T-helper 1 cell treated with Interleukin-12 subunit alpha and Interleukin-12 subunit beta and Interleukin-4 antibody, amounts not matched to agents 30 μg/mL and 1 μg/mL, for 36 hours (primary cell): ENCODE data around the gene MDM4.
"Not testable (repeated sequence)": the region's sequence is repeated elsewhere in the genome, so short reads cannot be mapped to it uniquely, and the experiment has no call there.

Experiments
- H3K27ac Mint-ChIP-seq: one replicate; pipeline ENCODE4 v1.8.0; 2021; ENCODE audit warnings: mild to moderate bottlenecking, mixed read lengths
- H3K27me3 Mint-ChIP-seq: one replicate; pipeline ENCODE4 v1.8.0; 2021; ENCODE audit warnings: low read depth, mixed read lengths
- H3K36me3 Mint-ChIP-seq: one replicate; pipeline ENCODE4 v1.8.0; 2021; ENCODE audit warnings: low read depth, mixed read lengths
- H3K4me1 Mint-ChIP-seq: one replicate; pipeline ENCODE4 v1.8.0; 2021; ENCODE audit warnings: low read depth, mixed read lengths
- H3K4me3 Mint-ChIP-seq: one replicate; pipeline ENCODE4 v1.8.0; 2021; ENCODE audit warnings: mild to moderate bottlenecking, moderate library complexity, mixed read lengths
- H3K9me3 Mint-ChIP-seq: one replicate; pipeline ENCODE4 v1.8.0; 2021; ENCODE audit warnings: mixed read lengths

The MDM4 gene

GRCh38 chr1:204520834-204521709, 4.9 kb downstream of the MDM4 start:
- peak overlapping the region; percentile 86 for H3K27ac Mint-ChIP-seq
- peaks cover 13% of the 10 kb centered on the region for H3K9me3 Mint-ChIP-seq
- peaks cover 52% of the 10 kb centered on the region for H3K36me3 Mint-ChIP-seq
- peak overlapping the region; percentile 55 for H3K4me3 Mint-ChIP-seq
- H3K4me1 Mint-ChIP-seq = peaks cover 51% of the 10 kb centered on the region
- H3K27me3 Mint-ChIP-seq = no peaks in the 10 kb centered on the region

DNA sequence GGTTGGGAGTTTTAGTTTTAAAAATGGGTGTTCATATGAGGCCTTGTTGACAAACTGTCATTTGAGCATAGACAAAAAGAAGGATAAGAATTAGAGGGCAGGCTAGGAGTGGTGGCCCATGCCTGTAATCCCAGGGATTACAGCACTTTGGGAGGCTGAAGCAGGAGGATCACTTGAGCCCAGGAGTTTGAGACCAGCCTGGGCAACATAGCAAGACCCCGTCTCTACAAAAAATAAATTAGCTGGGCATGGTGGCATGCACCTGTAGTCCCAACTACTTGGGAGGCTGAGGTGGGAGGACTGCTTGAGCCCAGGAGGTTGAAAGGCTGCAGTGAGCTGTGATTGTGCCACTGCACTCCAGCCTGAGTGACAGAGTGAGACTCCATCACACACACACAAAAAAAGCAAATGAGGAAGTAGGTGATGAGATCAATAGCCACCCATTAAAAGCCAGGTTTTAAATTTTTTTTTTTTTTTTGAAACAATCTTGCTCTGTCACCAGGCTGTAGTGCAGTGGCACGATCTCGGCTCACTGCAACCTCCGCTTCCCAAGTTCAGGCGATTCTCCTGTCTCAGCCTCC, 5.8 kb downstream of the MDM4 start:
- Mint-ChIP-seq H3K9me3 (peaks cover 13% of the 10 kb centered on the region), H3K36me3 (peaks cover 55% of the 10 kb centered on the region), H3K4me1 (peaks cover 51% of the 10 kb centered on the region)
- not testable (repeated sequence) for H3K27me3 Mint-ChIP-seq, H3K27ac Mint-ChIP-seq, H3K4me3 Mint-ChIP-seq

- Mint-ChIP-seq H3K9me3 (peaks cover 13% of the 10 kb centered on the region), H3K36me3 (peaks cover 54% of the 10 kb centered on the region), H3K4me1 (peaks cover 42% of the 10 kb centered on the region), H3K27me3 (no peaks in the 10 kb centered on the region), H3K4me3 (no peak overlapping the region), H3K27ac (peak overlapping the region; percentile 29)
Observed at GRCh38 chr1:204523605-204524215, 7.5 kb downstream of the MDM4 start.

GRCh38 chr1:204524986-204525385, 8.8 kb downstream of the MDM4 start:
- H3K4me3 Mint-ChIP-seq = peak overlapping the region; percentile 7
- peaks cover 30% of the 10 kb centered on the region for H3K4me1 Mint-ChIP-seq
- peaks cover 13% of the 10 kb centered on the region for H3K9me3 Mint-ChIP-seq
- H3K27me3 Mint-ChIP-seq = no peaks in the 10 kb centered on the region
- H3K27ac Mint-ChIP-seq = peak overlapping the region; percentile 15
- peaks cover 47% of the 10 kb centered on the region for H3K36me3 Mint-ChIP-seq

- H3K4me3 Mint-ChIP-seq = no peak overlapping the region
- peaks cover 13% of the 10 kb centered on the region for H3K9me3 Mint-ChIP-seq
- peaks cover 22% of the 10 kb centered on the region for H3K4me1 Mint-ChIP-seq
- no peak overlapping the region for H3K27ac Mint-ChIP-seq
- no peaks in the 10 kb centered on the region for H3K27me3 Mint-ChIP-seq
- peaks cover 54% of the 10 kb centered on the region for H3K36me3 Mint-ChIP-seq
Observed at GRCh38 chr1:204528241-204528640, 12.0 kb downstream of the MDM4 start.

DNA sequence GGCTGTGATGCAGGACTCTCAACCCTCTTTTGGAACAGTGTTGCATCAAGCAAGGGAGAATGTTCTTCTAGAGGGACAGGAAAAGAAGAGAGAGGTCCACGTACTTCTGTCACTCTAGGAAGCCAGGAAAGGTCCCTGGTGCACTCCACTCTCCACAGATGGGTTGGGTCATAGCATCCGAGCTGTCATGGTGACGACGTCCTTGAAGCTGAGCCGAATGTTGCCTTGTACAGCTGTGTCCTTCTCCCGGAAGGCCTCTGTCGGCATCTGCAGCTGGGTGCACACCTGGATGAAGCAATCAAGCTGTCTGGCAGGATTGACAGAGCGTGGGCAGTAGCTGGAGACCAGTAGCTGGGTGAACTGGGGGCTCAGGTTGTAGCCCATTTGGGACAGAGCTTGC, 12.5 kb downstream of the MDM4 start:
- Mint-ChIP-seq H3K4me1 (peaks cover 20% of the 10 kb centered on the region), H3K9me3 (peaks cover 10% of the 10 kb centered on the region), H3K27me3 (no peaks in the 10 kb centered on the region), H3K4me3 (no peak overlapping the region), H3K27ac (no peak overlapping the region), H3K36me3 (peaks cover 52% of the 10 kb centered on the region)

GRCh38 chr1:204529371-204529895, 13.2 kb downstream of the MDM4 start:
- no peaks in the 10 kb centered on the region for H3K27me3 Mint-ChIP-seq
- H3K36me3 Mint-ChIP-seq = peaks cover 49% of the 10 kb centered on the region
- no peak overlapping the region for H3K27ac Mint-ChIP-seq
- peaks cover 5% of the 10 kb centered on the region for H3K9me3 Mint-ChIP-seq
- peaks cover 20% of the 10 kb centered on the region for H3K4me1 Mint-ChIP-seq
- no peak overlapping the region for H3K4me3 Mint-ChIP-seq

DNA sequence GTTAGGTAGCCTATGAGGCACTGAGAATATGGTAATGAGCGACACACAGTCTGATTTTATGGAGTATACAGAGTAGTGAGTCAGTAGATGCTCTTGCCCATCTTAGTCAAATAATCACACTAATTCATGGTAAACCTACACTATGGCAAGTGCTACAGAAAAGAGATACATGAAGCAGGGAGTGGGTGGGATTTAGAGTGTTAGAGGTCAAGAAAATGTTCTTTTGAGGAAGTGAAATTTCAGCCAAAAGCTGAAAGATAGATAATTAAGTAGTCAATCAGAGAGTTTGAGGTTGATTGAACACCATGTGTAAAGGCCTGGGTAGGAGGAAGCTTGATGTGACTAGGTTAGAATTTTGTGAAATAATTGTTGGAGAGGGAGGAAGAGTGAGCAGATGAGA, 14.7 kb downstream of the MDM4 start:
- no peak overlapping the region for H3K27ac Mint-ChIP-seq
- peaks cover 40% of the 10 kb centered on the region for H3K36me3 Mint-ChIP-seq
- H3K9me3 Mint-ChIP-seq = no peaks in the 10 kb centered on the region
- H3K4me1 Mint-ChIP-seq = peaks cover 13% of the 10 kb centered on the region
- no peaks in the 10 kb centered on the region for H3K27me3 Mint-ChIP-seq
- H3K4me3 Mint-ChIP-seq = no peak overlapping the region

DNA sequence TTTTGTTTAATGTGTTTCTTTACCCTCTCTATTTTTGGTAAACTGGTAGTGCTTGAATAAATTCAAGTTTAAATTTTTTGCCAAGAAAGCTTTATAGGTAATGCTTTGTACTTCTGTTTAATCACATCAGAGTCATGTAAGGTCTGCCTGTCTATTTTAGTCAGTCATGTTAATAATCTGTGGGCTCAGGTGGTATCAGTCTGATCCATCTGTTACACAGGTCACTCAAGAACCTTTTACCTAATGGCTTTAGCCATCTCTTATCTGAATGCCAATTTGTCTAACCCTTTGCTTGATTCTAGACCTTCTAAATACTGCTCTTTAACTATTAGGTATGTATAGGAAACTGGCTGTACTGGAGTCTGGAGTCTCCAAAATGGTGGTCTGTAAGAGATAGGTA, 16.6 kb downstream of the MDM4 start:
- H3K9me3 Mint-ChIP-seq = no peaks in the 10 kb centered on the region
- peaks cover 36% of the 10 kb centered on the region for H3K36me3 Mint-ChIP-seq
- no peak overlapping the region for H3K4me3 Mint-ChIP-seq
- no peaks in the 10 kb centered on the region for H3K27me3 Mint-ChIP-seq
- H3K27ac Mint-ChIP-seq = no peak overlapping the region
- H3K4me1 Mint-ChIP-seq = peaks cover 14% of the 10 kb centered on the region

DNA sequence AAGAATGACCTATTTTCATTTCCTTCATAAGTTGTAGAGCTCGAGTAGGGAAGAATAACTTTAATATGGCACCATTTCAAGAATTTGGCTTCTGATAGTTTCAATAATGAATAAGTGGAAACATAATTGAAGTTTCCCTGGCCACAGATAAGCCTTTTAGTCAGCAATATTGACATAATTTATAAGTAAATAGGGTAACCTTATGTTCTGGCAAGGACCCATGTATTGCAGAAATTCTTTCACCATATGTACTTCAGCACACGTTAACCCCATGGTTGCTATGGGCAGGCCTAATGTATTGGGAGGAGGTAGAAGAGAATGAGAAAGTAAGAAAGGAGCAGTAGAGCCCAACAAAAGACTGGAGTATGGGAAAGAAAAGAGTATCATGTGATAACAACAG, 25.4 kb downstream of the MDM4 start:
- Mint-ChIP-seq H3K4me3 (no peak overlapping the region), H3K9me3 (no peaks in the 10 kb centered on the region), H3K4me1 (peaks cover 46% of the 10 kb centered on the region)

DNA sequence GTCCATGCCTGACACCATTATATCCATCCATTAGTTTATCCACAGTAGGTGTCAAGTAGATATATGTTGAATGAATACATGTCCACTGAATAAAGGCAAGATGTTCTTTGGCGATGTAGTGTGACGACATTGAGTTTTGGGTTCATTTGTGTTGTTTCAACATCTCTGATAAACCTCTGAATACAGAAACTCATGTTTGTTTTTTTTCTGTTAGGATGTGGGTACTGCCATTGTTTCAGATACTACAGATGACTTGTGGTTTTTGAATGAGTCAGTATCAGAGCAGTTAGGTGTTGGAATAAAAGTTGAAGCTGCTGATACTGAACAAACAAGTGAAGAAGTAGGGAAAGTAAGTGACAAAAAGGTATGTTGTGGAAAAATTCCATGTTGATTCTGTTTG, 28.1 kb downstream of the MDM4 start:
- H3K9me3 Mint-ChIP-seq = no peaks in the 10 kb centered on the region
- peak overlapping the region; percentile 59 for H3K4me3 Mint-ChIP-seq
- H3K27ac Mint-ChIP-seq = peak overlapping the region; percentile 80
- no peaks in the 10 kb centered on the region for H3K27me3 Mint-ChIP-seq
- peaks cover 48% of the 10 kb centered on the region for H3K4me1 Mint-ChIP-seq
- H3K36me3 Mint-ChIP-seq = peaks cover 75% of the 10 kb centered on the region

More for the DNA sequence above, 25.4 kb downstream of the MDM4 start:
- Mint-ChIP-seq H3K27ac (no peak overlapping the region), H3K36me3 (peaks cover 63% of the 10 kb centered on the region), H3K27me3 (no peaks in the 10 kb centered on the region)

GRCh38 chr1:204545202-204545601, 29.0 kb downstream of the MDM4 start:
- H3K27me3 Mint-ChIP-seq = no peaks in the 10 kb centered on the region
- H3K27ac Mint-ChIP-seq = peak overlapping the region; percentile 80
- H3K36me3 Mint-ChIP-seq = peaks cover 84% of the 10 kb centered on the region
- H3K4me1 Mint-ChIP-seq = peaks cover 48% of the 10 kb centered on the region
- no peaks in the 10 kb centered on the region for H3K9me3 Mint-ChIP-seq
- H3K4me3 Mint-ChIP-seq = peak overlapping the region; percentile 61

GRCh38 chr1:204545881-204546280, 29.7 kb downstream of the MDM4 start:
- no peaks in the 10 kb centered on the region for H3K27me3 Mint-ChIP-seq
- H3K36me3 Mint-ChIP-seq = peaks cover 83% of the 10 kb centered on the region
- H3K4me1 Mint-ChIP-seq = peaks cover 48% of the 10 kb centered on the region
- peak overlapping the region; percentile 61 for H3K4me3 Mint-ChIP-seq
- peak overlapping the region; percentile 80 for H3K27ac Mint-ChIP-seq
- no peaks in the 10 kb centered on the region for H3K9me3 Mint-ChIP-seq

DNA sequence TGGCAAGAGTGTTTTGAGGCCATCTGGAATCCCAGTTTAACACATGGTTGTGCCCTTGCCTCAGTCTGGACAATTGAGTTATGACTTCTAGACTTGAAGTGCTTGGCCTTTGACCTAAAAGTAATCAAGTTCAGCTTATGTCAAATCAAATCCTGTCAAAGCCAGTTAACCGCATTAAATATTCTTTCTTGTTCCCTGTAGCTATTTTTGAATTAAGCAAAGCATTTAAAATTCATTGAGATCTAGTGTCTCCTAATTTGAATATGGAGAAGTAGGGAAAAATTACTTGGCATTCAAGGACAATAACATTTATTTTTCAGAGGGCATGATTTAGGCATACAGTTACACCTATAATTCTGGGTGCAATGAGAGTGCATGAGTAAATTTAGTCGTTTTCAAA, 32.1 kb downstream of the MDM4 start:
- Mint-ChIP-seq H3K36me3 (peaks cover 72% of the 10 kb centered on the region), H3K4me1 (peaks cover 32% of the 10 kb centered on the region), H3K4me3 (no peak overlapping the region), H3K27ac (no peak overlapping the region), H3K27me3 (no peaks in the 10 kb centered on the region), H3K9me3 (no peaks in the 10 kb centered on the region)

- H3K36me3 Mint-ChIP-seq = peaks cover 71% of the 10 kb centered on the region
Observed at GRCh38 chr1:204549313-204549712, 33.1 kb downstream of the MDM4 start.

More at GRCh38 chr1:204549313-204549712, 33.1 kb downstream of the MDM4 start:
- H3K9me3 Mint-ChIP-seq = no peaks in the 10 kb centered on the region
- H3K4me3 Mint-ChIP-seq = no peak overlapping the region
- H3K27me3 Mint-ChIP-seq = no peaks in the 10 kb centered on the region
- H3K27ac Mint-ChIP-seq = no peak overlapping the region
- peaks cover 26% of the 10 kb centered on the region for H3K4me1 Mint-ChIP-seq
